ENCODE data around the gene CRTC3. TPM values are rescaled to one million over a fixed set of nuclear protein-coding genes. Genes with fewer than 3 reads are reported as not detected.

CRTC3 gene
- total RNA-seq, 2 donors from 2014 or later = 10.5 to 13.0 TPM

GRCh38 chr15:90596943-90597342 lies 67.2 kb downstream of the CRTC3 start:
- intact Hi-C loops (cut with DNase I) = no loop called here
- no peaks in the 10 kb centered on the region for H3K27me3 ChIP-seq
- H3K36me3 ChIP-seq (replicated peaks in 1 of 2; ENCODE audit: insufficient read depth in 1 of 2, low read depth in 2 of 2) = peaks cover 0 to 2% of the 10 kb centered on the region in 2 donors
- 91 to 93% methylated on average over 6 of the region's 6 CpGs for WGBS, 2 donors
- no peak for ATAC-seq
- no peak overlapping the region for H3K27ac ChIP-seq
- TF ChIP-seq POLR2A (IDR thresholded peaks at IDR 0.05) = no peak
- TF ChIP-seq CTCF (IDR thresholded peaks at IDR 0.05) = no peak
- H3K4me1 ChIP-seq = peaks cover 18% of the 10 kb centered on the region
- H3K9me3 ChIP-seq = no peaks in the 10 kb centered on the region
- H3K4me3 ChIP-seq = no peak overlapping the region
- DNase-seq = no peak

- peaks cover 18% of the 10 kb centered on the region for H3K4me1 ChIP-seq
- no peak for ATAC-seq
- no peak for TF ChIP-seq POLR2A (IDR thresholded peaks at IDR 0.05)
- TF ChIP-seq CTCF (IDR thresholded peaks at IDR 0.05) = no peak
Measured at GRCh38 chr15:90597577-90597976, 67.9 kb downstream of the CRTC3 start.

GRCh38 chr15:90598031-90598577 lies 68.4 kb downstream of the CRTC3 start:
- no peak overlapping the region for H3K4me3 ChIP-seq
- no peaks in the 10 kb centered on the region for H3K9me3 ChIP-seq
- H3K27ac ChIP-seq = peak overlapping the region in 2 of 4 donors; percentile 56
- TF ChIP-seq CTCF (IDR thresholded peaks at IDR 0.05) (no peak), POLR2A (IDR thresholded peaks at IDR 0.05) (no peak)
- ATAC-seq = peak; percentile 17
- peak in 3 of 4 donors; percentile 16 to 49 (median 27) for DNase-seq
- peaks cover 18% of the 10 kb centered on the region for H3K4me1 ChIP-seq
- H3K36me3 ChIP-seq (replicated peaks in 1 of 2; ENCODE audit: insufficient read depth in 1 of 2, low read depth in 2 of 2) = peaks cover 0 to 2% of the 10 kb centered on the region in 2 donors
- intact Hi-C loops (cut with DNase I) = no loop called here
- H3K27me3 ChIP-seq = no peaks in the 10 kb centered on the region
- 68 to 84% methylated on average over 5 to 7 of the region's 7 CpGs for WGBS, 2 donors

More at GRCh38 chr15:90597577-90597976, 67.9 kb downstream of the CRTC3 start:
- Histone ChIP-seq H3K9me3 (no peaks in the 10 kb centered on the region), H3K4me3 (no peak overlapping the region), H3K27me3 (no peaks in the 10 kb centered on the region), H3K27ac (peak overlapping the region in 2 of 4 donors; percentile 56), H3K36me3 (replicated peaks in 1 of 2; ENCODE audit: insufficient read depth in 1 of 2, low read depth in 2 of 2) (peaks cover 0 to 2% of the 10 kb centered on the region in 2 donors)
- 40 to 50% methylated on average over 2 of the region's 2 CpGs for WGBS, 2 donors
- no peak for DNase-seq
- intact Hi-C loops (cut with DNase I) = no loop called here

GRCh38 chr15:90598679-90599078 lies 69.0 kb downstream of the CRTC3 start:
- ATAC-seq (no peak), DNase-seq (no peak)
- Histone ChIP-seq H3K36me3 (replicated peaks in 1 of 2; ENCODE audit: insufficient read depth in 1 of 2, low read depth in 2 of 2) (peaks cover 0 to 2% of the 10 kb centered on the region in 2 donors), H3K27me3 (no peaks in the 10 kb centered on the region), H3K4me1 (peaks cover 15% of the 10 kb centered on the region), H3K27ac (peak overlapping the region in 1 of 4 donors; percentile 56), H3K9me3 (no peaks in the 10 kb centered on the region), H3K4me3 (no peak overlapping the region)
- 92 to 93% methylated on average over 10 of the region's 10 CpGs for WGBS, 2 donors
- intact Hi-C loops (cut with DNase I) = no loop called here
- no peak for TF ChIP-seq CTCF (IDR thresholded peaks at IDR 0.05)

- no peak for DNase-seq
- intact Hi-C loops (cut with DNase I) = no loop called here
- peaks cover 0 to 2% of the 10 kb centered on the region in 2 donors for H3K36me3 ChIP-seq (replicated peaks in 1 of 2; ENCODE audit: insufficient read depth in 1 of 2, low read depth in 2 of 2)
- 70 to 90% methylated on average over 4 of the region's 4 CpGs for WGBS, 2 donors
- H3K27me3 ChIP-seq = no peaks in the 10 kb centered on the region
- no peak overlapping the region for H3K27ac ChIP-seq
- H3K4me3 ChIP-seq = no peak overlapping the region
- no peak for ATAC-seq
- H3K9me3 ChIP-seq = no peaks in the 10 kb centered on the region
- H3K4me1 ChIP-seq = peaks cover 12% of the 10 kb centered on the region
- no peak for TF ChIP-seq CTCF (IDR thresholded peaks at IDR 0.05)
- no peak for TF ChIP-seq POLR2A (IDR thresholded peaks at IDR 0.05)
Measured at GRCh38 chr15:90599116-90599515, 69.4 kb downstream of the CRTC3 start.
